GM12873 (cell line): ENCODE measurements around the gene UTP11.
A peak's percentile ranks its signal among the peaks of the same experiment; 100 is the strongest.

ENCODE experiments used
- CTCF ChIP-seq: IDR thresholded peaks from 2 replicates; pipeline ENCODE4 v1.5.1; 2012; ENCODE audit warnings: low read depth, mild to moderate bottlenecking, moderate library complexity, low read length, control low read depth; ENCODE audit not compliant: insufficient read depth; ENCODE audit errors: missing control alignments

Gene UTP11

GRCh38 chr1:38063616-38064015, 51.1 kb downstream of the UTP11 start:
- no peak for TF ChIP-seq CTCF

DNA sequence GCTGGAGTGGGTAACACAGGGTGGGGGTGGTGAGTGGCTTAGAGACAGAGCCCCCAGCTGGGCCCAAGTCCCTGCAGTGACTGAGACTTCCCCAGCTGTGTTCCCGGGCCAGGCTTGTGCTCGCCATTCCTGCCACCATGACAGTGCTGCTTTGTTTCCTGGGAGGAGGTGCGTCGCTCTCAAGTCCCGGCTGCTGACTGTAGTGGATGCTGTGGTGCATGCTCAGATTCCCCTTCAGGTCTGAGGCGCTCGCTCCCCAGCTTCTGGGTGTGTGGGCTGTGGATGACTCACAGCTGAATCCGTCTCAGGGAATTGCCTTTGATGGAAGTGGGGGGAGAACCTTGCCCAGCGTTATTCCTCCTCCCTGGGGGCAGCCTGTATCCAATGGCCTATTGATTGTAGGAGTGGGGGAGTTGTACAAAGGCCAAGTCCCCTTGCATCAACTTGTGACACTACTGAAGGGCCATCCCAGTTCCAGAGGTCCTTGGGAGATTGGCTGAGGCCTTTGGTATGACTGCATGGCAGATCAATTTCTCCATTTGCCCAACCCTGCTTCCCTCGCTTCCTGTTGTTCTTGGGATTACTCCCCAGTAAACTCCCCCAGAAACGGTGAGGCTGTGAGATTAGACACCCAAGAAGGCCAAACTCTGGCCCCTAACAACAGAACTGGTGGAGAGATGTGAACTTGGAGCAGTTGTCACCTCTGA, 51.8 kb downstream of the UTP11 start:
- no peak for TF ChIP-seq CTCF

GRCh38 chr1:38068220-38068979, 55.9 kb downstream of the UTP11 start:
- no peak for TF ChIP-seq CTCF

GRCh38 chr1:38068980-38069340, 56.4 kb downstream of the UTP11 start:
- no peak for TF ChIP-seq CTCF

DNA sequence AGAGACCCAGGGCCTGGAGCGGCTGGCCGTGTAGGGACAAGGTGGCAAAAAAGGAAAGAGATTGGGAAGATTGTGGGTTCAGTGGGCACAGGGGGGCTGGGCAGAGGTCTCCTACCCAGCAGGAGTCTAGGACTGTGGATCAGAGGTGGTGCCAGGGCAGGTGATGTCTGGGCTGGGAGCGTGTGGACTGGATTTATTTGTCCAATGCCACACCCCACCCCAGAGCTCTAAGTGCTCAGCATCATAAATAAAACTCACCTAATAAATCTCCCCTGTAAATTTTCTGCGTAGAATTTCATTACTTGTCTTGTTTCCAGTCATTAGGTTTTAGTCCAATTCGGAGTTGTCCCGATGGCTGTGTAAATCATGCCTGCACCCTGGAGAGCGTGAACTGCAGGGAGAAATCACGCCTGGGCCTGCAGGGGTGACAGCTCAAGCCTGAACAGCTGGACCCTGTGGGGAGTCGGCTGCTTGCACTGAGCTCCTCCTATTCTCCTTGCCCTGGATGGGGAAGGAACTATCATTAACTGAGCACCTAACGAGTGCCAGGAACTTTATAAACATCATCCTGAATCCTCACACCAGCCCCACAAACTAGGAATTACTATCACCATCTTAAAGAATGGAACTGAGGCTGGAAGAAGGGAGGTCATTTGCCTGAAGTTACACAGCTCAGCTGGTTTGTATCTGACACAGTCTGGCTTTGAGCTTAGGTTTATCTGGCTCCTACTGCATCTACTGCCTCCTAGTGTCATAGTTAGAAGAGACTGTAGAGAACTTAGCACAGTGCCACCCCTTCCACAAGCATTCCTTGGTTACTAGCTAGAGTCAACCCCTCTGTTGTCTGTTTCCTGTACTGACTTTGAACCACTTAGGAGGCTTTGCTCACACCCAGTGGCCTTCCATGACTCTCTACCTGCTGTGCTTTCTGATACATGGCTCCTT, 59.0 kb downstream of the UTP11 start:
- TF ChIP-seq CTCF: peak; percentile 74

GRCh38 chr1:38072858-38073257, 60.3 kb downstream of the UTP11 start:
- no peak for TF ChIP-seq CTCF

DNA sequence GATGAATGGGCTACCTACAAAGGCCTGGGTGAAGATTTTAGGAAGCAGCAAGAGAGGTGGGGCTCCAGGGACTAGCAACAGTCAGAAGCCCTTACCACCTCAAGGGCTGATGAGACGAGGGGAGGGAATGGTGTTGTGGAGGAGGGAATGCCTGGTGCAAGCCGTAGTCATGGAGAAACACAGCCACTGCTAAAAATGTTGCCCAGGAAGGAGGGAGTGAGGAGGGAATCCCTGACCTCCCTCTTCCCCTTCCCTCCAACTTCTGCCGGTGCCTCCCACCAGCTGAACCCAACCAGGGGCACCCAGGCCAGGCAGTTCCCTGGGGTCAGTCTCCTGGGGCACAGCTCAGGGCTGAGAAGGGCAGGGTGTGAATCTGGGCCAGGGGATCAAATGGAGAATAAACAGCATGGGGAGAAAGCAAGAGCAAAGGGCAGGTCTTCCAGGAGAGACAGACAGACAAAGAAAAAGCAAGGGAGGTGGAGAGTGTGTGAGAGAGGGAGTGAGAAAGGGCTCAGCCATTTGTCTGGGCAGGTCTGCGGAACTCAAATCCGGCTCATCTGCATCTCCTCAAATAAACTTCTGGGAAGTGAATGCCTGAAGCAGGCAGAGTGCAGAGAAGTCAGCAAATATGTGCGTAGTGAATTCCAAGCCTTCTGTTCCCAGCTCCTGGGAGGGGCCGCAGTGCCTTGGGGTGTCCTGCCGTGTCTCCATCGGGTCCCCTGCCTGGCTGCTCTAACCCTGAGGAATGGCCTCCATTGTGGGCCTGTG, 61.2 kb downstream of the UTP11 start:
- TF ChIP-seq CTCF: no peak
